Left renal pelvis (tissue), 4 donors: ENCODE results near the gene TMPRSS6. TPM values are rescaled to one million over a fixed set of nuclear protein-coding genes. Genes with fewer than 3 reads are reported as not detected.

Source experiments
- DNase-seq, 4 donors: peaks; one replicate each; pipeline ENCODE4 v3.0.0-alpha.2; 2013; ENCODE audit warnings: low read depth in 4 of 4, low spot score in 3 of 4
- polyA plus RNA-seq, 4 donors: library from polyadenylated mRNA; unstranded; fragments of 120-200 nt; gene quantifications; one replicate each; pipeline ENCODE4 v1.2.1, GENCODE V29; 2013; ENCODE audit not compliant: insufficient read length in 4 of 4

TMPRSS6 gene
- polyA plus RNA-seq, 4 donors = 0.16 to 0.50 (median 0.26) TPM

- no peak for DNase-seq
Measured at GRCh38 chr22:37018086-37018814, 91.3 kb downstream of the TMPRSS6 start.

DNA sequence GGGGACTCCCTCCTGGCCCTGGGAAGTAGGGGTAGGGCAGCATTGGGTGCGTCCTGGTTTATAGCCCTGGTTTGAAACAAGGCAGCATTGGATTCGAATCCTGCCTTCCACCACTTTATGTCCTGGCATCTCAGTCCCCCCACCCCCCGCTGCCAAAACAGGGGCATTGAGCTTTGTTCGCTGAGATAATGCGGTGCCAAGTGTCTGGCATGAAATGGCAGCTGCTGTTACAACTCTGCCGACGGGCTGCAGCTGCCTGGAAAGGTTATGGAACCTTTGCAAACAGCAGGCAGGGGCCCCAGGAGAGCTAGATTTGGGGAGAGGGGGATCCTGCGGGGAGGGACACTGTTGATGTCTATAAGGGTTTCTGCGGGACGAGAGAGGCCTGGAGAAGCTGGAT, 92.2 kb downstream of the TMPRSS6 start:
- DNase-seq = no peak

- no peak for DNase-seq
Measured at GRCh38 chr22:37016134-37016910, 93.2 kb downstream of the TMPRSS6 start.

GRCh38 chr22:37015587-37015878, 94.0 kb downstream of the TMPRSS6 start:
- DNase-seq = no peak

Other genes with a start within 250 kb of the TMPRSS6 start
- gene NCF4, start 248.7 kb downstream of the TMPRSS6 start, polyA plus RNA-seq = 1 to 10 TPM; 1.5 to 6.0 (median 2.1) TPM
- 1 to 10 TPM; 2.3 to 3.1 (median 2.8) TPM for gene CSF2RB, start 196.1 kb downstream of the TMPRSS6 start, polyA plus RNA-seq
- 10 to 100 TPM; 13.0 to 64.4 (median 37.9) TPM for gene TST, start 90.3 kb downstream of the TMPRSS6 start, polyA plus RNA-seq
- gene MPST, start 90.0 kb downstream of the TMPRSS6 start, polyA plus RNA-seq = 10 to 100 TPM; 33.3 to 75.5 (median 46.1) TPM
- 10 to 100 TPM; 24.7 to 33.6 (median 25.4) TPM for gene KCTD17, start 58.0 kb downstream of the TMPRSS6 start, polyA plus RNA-seq
- 1 to 10 TPM in 2 of 4 donors, under 1 TPM in 2; 0.79 to 1.4 (median 1.1) TPM for gene IL2RB, start 40.2 kb upstream of the TMPRSS6 start, polyA plus RNA-seq
- gene C1QTNF6, start 78.5 kb upstream of the TMPRSS6 start, polyA plus RNA-seq = 10 to 100 TPM; 26.1 to 52.3 (median 30.9) TPM
- gene SSTR3, start 102.8 kb upstream of the TMPRSS6 start, polyA plus RNA-seq = under 1 TPM; 0.55 to 0.98 (median 0.79) TPM
- 10 to 100 TPM in 1 of 4 donors, 1 to 10 TPM in 3; 6.2 to 13.6 (median 8.1) TPM for gene RAC2, start 134.6 kb upstream of the TMPRSS6 start, polyA plus RNA-seq
- 1 to 10 TPM; 3.4 to 6.2 (median 4.0) TPM for gene CYTH4, start 172.8 kb upstream of the TMPRSS6 start, polyA plus RNA-seq